ENCODE data around the gene LRRC1. TPM values are rescaled to one million over a fixed set of nuclear protein-coding genes. Genes with fewer than 3 reads are reported as not detected.
"Not testable (repeated sequence)": the region's sequence is repeated elsewhere in the genome, so short reads cannot be mapped to it uniquely, and the experiment has no call there.

The LRRC1 gene
- total RNA-seq, 1 experiment from 2014 or later = 10.3 TPM

- no peak for DNase-seq
- no peak overlapping the region for H3K4me2 ChIP-seq (ENCODE audit: insufficient read depth, insufficient read length, low read length)
- no peaks in the 10 kb centered on the region for H3K23me2 ChIP-seq (ENCODE audit: insufficient read length, low read depth, low read length, poor library complexity, severe bottlenecking)
- no peak overlapping the region for H3K23ac ChIP-seq (ENCODE audit: insufficient read length, low read depth, low read length)
- H3K9me3 ChIP-seq (ENCODE audit: control insufficient read depth, low read depth, low read length) = no peaks in the 10 kb centered on the region
- no peaks in the 10 kb centered on the region for H4K20me1 ChIP-seq (ENCODE audit: control insufficient read depth, insufficient read depth, insufficient read length)
- H3K27ac ChIP-seq (ENCODE audit: insufficient read length, low read depth, low read length) = no peak overlapping the region
- no peak for TF ChIP-seq CTCF (conservative IDR thresholded peaks at IDR 0.05)
- no peak overlapping the region for H3K9ac ChIP-seq (ENCODE audit: extremely low read depth, insufficient read length, low read length)
- H3K14ac ChIP-seq (ENCODE audit: insufficient read depth, low read length) = no peak overlapping the region
- peaks cover 3% of the 10 kb centered on the region; the same call in 1 of the 2 replicates for H3K79me2 ChIP-seq (ENCODE audit: insufficient read depth, low read length)
- Mint-ChIP-seq H3K9me3 (no peaks in the 10 kb centered on the region), H3K4me1 (peaks cover 23 to 25% of the 10 kb centered on the region in 2 experiments), H3K27ac (no peak overlapping the region), H3K36me3 (ENCODE audit: insufficient read depth in 1 of 3, low read depth in 3 of 3) (no peaks in the 10 kb centered on the region), H3K4me3 (no peak overlapping the region), H3K27me3 (ENCODE audit: low read depth) (no peaks in the 10 kb centered on the region)
- no peak overlapping the region for H2BK12ac ChIP-seq (ENCODE audit: insufficient read length, low read depth, low read length)
- H3K79me1 ChIP-seq (ENCODE audit: insufficient read depth, low read depth, low read length, poor library complexity, severe bottlenecking) = no peaks in the 10 kb centered on the region
- no peak overlapping the region for H2BK15ac ChIP-seq (ENCODE audit: low read depth, low read length)
- H2AK5ac ChIP-seq (ENCODE audit: insufficient read length, low read length) = no peak overlapping the region
- H3K4me1 ChIP-seq (ENCODE audit: insufficient read depth, low read length) = peaks cover 2% of the 10 kb centered on the region; the same call in 1 of the 2 replicates
- no peak overlapping the region for H2AFZ ChIP-seq (ENCODE audit: low read length)
- no peak overlapping the region for H4K8ac ChIP-seq (replicated peaks; ENCODE audit: insufficient read length, low read depth, low read length)
- H3T11ph ChIP-seq (ENCODE audit: low read length) = no peak overlapping the region
- H3K4ac ChIP-seq (ENCODE audit: low read depth, low read length) = no peak overlapping the region
- WGBS (ENCODE audit: extremely low coverage, insufficient read length, low lambda C conversion rate) = no CpG with 5 or more reads among the region's 4 CpGs
- H3K18ac ChIP-seq (ENCODE audit: insufficient read length, low read depth, low read length) = no peak overlapping the region
- no peak overlapping the region for H3K56ac ChIP-seq (ENCODE audit: insufficient read length, low read depth, low read length)
- H4K91ac ChIP-seq (ENCODE audit: insufficient read length, low read depth, low read length) = no peak overlapping the region
- no peak overlapping the region for H2BK20ac ChIP-seq (ENCODE audit: low read depth, low read length, poor library complexity, severe bottlenecking)
- no peaks in the 10 kb centered on the region for H3K27me3 ChIP-seq (ENCODE audit: insufficient read depth, low read length)
- no peak overlapping the region for H2BK5ac ChIP-seq (ENCODE audit: insufficient read length, low read length)
- no peak overlapping the region for H2BK120ac ChIP-seq (ENCODE audit: low read depth, low read length, poor library complexity, severe bottlenecking)
- no peak overlapping the region for H4K5ac ChIP-seq (ENCODE audit: insufficient read length, low read depth, low read length)
Measured at GRCh38 chr6:53805725-53806124, 10.9 kb downstream of the LRRC1 start.

- H4K20me1 ChIP-seq (ENCODE audit: control insufficient read depth, insufficient read depth, insufficient read length); H3K4me2 ChIP-seq (ENCODE audit: insufficient read depth, insufficient read length, low read length); H3K79me1 ChIP-seq (ENCODE audit: insufficient read depth, low read depth, low read length, poor library complexity, severe bottlenecking); H3K27me3 ChIP-seq (ENCODE audit: insufficient read depth, low read length); H3K4me3 Mint-ChIP-seq; H2AK5ac ChIP-seq (ENCODE audit: insufficient read length, low read length); H3K18ac ChIP-seq (ENCODE audit: insufficient read length, low read depth, low read length); H3K27ac ChIP-seq (ENCODE audit: insufficient read length, low read depth, low read length); H4K8ac ChIP-seq (replicated peaks; ENCODE audit: insufficient read length, low read depth, low read length); H3K79me2 ChIP-seq (ENCODE audit: insufficient read depth, low read length); H4K91ac ChIP-seq (ENCODE audit: insufficient read length, low read depth, low read length); H2BK12ac ChIP-seq (ENCODE audit: insufficient read length, low read depth, low read length); H3K56ac ChIP-seq (ENCODE audit: insufficient read length, low read depth, low read length); H3T11ph ChIP-seq (ENCODE audit: low read length); H2BK5ac ChIP-seq (ENCODE audit: insufficient read length, low read length); H3K36me3 Mint-ChIP-seq (ENCODE audit: insufficient read depth in 1 of 3, low read depth in 3 of 3); H2BK15ac ChIP-seq (ENCODE audit: low read depth, low read length); H3K27me3 Mint-ChIP-seq (ENCODE audit: low read depth); H4K5ac ChIP-seq (ENCODE audit: insufficient read length, low read depth, low read length); H3K23ac ChIP-seq (ENCODE audit: insufficient read length, low read depth, low read length); H3K4me1 ChIP-seq (ENCODE audit: insufficient read depth, low read length); H2BK120ac ChIP-seq (ENCODE audit: low read depth, low read length, poor library complexity, severe bottlenecking); H3K14ac ChIP-seq (ENCODE audit: insufficient read depth, low read length); H3K9ac ChIP-seq (ENCODE audit: extremely low read depth, insufficient read length, low read length); H3K9me3 ChIP-seq (ENCODE audit: control insufficient read depth, low read depth, low read length); H3K9me3 Mint-ChIP-seq; H3K4ac ChIP-seq (ENCODE audit: low read depth, low read length); H2BK20ac ChIP-seq (ENCODE audit: low read depth, low read length, poor library complexity, severe bottlenecking); H2AFZ ChIP-seq (ENCODE audit: low read length); H3K27ac Mint-ChIP-seq; DNase-seq; H3K23me2 ChIP-seq (ENCODE audit: insufficient read length, low read depth, low read length, poor library complexity, severe bottlenecking): not testable (repeated sequence)
- H3K4me1 Mint-ChIP-seq = peaks cover 32 to 37% of the 10 kb centered on the region in 2 experiments
- no CpG with 5 or more reads among the region's 6 CpGs for WGBS (ENCODE audit: extremely low coverage, insufficient read length, low lambda C conversion rate)
Measured at GRCh38 chr6:53807606-53808005, 12.8 kb downstream of the LRRC1 start.

All from H9 (cell line).